Upper lobe of left lung (tissue), 4 donors: Measurements from ENCODE around the gene PDCD2.

Experiments
- EP300 ChIP-seq, 4 donors: sonication (generic); formaldehyde crosslinking; IDR thresholded peaks; one replicate each; pipeline ENCODE4 v1.5.1; 2017; ENCODE audit warnings: antibody characterized with exemption in 4 of 4, control low read depth in 2 of 4
- POLR2A ChIP-seq, 4 donors: fragments of 450-650 bp; IDR thresholded peaks; one replicate each; pipeline ENCODE4 v1.5.1; 2016 to 2017; ENCODE audit warnings: antibody characterized with exemption in 4 of 4, mild to moderate bottlenecking in 2 of 4
- POLR2AphosphoS5 ChIP-seq, 2 donors: sonication (generic); formaldehyde crosslinking; IDR thresholded peaks; one replicate each; pipeline ENCODE4 v1.5.1; 2017; ENCODE audit warnings: antibody characterized with exemption in 2 of 2
- TF ChIP-seq, protein P1 (sequence below), 6 experiments: fragments of 450-650 bp in 4 of 6; fragments of 200-600 bp in 2 of 6; sonication (generic) in 2 of 6; IDR thresholded peaks; one replicate each; pipeline ENCODE4 v1.5.1; 2016 to 2019; ENCODE audit warnings: antibody characterized with exemption in 6 of 6

DNA sequence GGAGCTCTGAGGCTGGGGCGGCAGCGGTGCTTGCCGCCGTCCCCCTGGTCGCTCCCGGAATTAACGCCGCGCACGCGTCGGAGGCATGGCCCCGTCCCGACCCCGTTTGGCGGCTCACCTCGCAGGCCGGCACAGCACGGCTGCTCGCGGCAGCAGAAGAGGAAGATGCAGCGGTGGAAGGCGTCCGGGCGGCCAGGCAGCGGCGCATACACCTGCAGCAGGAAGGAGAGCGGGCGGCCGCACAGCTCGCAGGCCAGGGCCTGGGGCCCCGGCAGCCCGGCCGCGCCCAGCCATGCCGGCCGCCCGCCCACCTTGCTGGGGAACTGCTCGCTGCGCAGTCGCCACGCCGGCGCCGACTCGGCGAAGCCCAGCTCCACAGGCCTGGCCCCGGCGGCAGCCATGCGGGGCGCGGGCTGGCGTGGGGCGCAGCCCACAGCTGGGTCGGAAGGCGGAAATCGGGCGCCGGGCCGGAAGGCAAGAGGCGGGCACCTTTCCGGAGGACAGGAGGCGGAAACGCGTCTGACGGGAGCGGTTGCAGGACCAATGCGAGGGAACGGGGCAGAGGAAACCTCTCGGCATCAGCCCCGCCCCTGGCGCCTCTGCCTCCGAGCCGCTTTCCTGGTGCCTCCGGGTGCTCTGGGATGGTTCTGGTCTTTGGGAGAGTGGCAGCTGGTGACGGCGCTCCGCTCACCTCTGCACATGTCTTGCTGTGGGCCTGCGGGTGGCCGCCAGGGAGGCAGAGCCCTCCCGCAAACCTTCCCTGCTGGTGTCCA, at the start of gene PDCD2:
- TF ChIP-seq, protein P1, sequence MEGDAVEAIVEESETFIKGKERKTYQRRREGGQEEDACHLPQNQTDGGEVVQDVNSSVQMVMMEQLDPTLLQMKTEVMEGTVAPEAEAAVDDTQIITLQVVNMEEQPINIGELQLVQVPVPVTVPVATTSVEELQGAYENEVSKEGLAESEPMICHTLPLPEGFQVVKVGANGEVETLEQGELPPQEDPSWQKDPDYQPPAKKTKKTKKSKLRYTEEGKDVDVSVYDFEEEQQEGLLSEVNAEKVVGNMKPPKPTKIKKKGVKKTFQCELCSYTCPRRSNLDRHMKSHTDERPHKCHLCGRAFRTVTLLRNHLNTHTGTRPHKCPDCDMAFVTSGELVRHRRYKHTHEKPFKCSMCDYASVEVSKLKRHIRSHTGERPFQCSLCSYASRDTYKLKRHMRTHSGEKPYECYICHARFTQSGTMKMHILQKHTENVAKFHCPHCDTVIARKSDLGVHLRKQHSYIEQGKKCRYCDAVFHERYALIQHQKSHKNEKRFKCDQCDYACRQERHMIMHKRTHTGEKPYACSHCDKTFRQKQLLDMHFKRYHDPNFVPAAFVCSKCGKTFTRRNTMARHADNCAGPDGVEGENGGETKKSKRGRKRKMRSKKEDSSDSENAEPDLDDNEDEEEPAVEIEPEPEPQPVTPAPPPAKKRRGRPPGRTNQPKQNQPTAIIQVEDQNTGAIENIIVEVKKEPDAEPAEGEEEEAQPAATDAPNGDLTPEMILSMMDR (IDR thresholded peaks at IDR 0.05) = peak in 3 of 6 experiments; percentile 11 to 27 (median 11)
- TF ChIP-seq POLR2AphosphoS5 (IDR thresholded peaks at IDR 0.05) (peak; percentile 80 to 84), POLR2A (IDR thresholded peaks at IDR 0.05) (peak in 3 of 4 donors; percentile 10 to 83 (median 78)), EP300 (IDR thresholded peaks at IDR 0.05) (peak in 2 of 4 donors; percentile 64 to 72)
